Hepatocyte (in vitro differentiated cells): ENCODE results near the gene EPHX1.

Experiments used
- EZH2 ChIP-seq: fragments of 200-600 bp; sonication (generic); IDR thresholded peaks from 2 replicates; pipeline ENCODE4 v1.6.1; 2016; ENCODE audit warnings: antibody characterized with exemption, mild to moderate bottlenecking, borderline replicate concordance
- EZH2phosphoT487 ChIP-seq: fragments of 200-600 bp; sonication (generic); IDR thresholded peaks from one replicate; pipeline ENCODE4 v1.6.1; 2018; ENCODE audit warnings: antibody characterized with exemption, mild to moderate bottlenecking, low read depth, moderate library complexity; ENCODE audit not compliant: unreplicated experiment, severe bottlenecking
- TF ChIP-seq, protein P1 (sequence below): fragments of 200-600 bp; sonication (generic); IDR thresholded peaks from 2 replicates; pipeline ENCODE4 v1.5.1; 2016; ENCODE audit warnings: antibody characterized with exemption, mild to moderate bottlenecking; ENCODE audit not compliant: poor library complexity

DNA sequence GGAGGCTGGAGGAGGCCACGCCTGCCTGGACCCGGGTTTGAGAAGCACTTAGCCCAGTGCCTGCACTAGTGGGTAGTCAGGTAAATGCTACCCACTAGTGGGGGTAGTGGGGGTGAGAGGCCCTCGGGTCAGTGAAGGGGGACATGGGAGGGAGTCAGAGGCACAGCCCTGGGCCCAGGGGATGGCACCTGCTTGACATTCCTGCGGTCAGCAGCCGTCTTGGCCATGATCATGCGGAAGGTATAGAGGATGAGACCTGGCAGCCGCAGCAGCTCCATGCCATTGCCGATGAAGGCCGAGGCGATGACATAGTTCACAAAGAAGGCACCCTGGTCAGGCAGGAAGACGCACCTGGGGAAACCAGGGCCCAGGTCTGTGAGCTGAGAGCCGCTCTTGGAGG is 43.5 kb downstream of the EPHX1 start:
- TF ChIP-seq, protein P1, sequence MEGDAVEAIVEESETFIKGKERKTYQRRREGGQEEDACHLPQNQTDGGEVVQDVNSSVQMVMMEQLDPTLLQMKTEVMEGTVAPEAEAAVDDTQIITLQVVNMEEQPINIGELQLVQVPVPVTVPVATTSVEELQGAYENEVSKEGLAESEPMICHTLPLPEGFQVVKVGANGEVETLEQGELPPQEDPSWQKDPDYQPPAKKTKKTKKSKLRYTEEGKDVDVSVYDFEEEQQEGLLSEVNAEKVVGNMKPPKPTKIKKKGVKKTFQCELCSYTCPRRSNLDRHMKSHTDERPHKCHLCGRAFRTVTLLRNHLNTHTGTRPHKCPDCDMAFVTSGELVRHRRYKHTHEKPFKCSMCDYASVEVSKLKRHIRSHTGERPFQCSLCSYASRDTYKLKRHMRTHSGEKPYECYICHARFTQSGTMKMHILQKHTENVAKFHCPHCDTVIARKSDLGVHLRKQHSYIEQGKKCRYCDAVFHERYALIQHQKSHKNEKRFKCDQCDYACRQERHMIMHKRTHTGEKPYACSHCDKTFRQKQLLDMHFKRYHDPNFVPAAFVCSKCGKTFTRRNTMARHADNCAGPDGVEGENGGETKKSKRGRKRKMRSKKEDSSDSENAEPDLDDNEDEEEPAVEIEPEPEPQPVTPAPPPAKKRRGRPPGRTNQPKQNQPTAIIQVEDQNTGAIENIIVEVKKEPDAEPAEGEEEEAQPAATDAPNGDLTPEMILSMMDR: no peak
- TF ChIP-seq EZH2: no peak
- no peak for TF ChIP-seq EZH2phosphoT487
